HepG2 (cell line): Measurements from ENCODE around the gene MPZ. TPM values are rescaled to one million over a fixed set of nuclear protein-coding genes. Genes with fewer than 3 reads are reported as not detected.
A peak's percentile ranks its signal among the peaks of the same experiment; 100 is the strongest.

Source experiments
- ATAC-seq: fragments of 200-7000 bp; cut with Tn5 transposase; 3 replicates; pipeline ENCODE4 v1.9.1; 2020; ENCODE audit warnings: mild to moderate bottlenecking, moderate library complexity
- BruUV-seq: library from RNA; stranded (reverse); fragments of 400-500 nt; replicated peaks from 2 replicates; lab custom pipeline; 2021; lab: Mats Ljungman, UMichigan
- CTCF ChIA-PET: fragments of 300-600 bp; formaldehyde crosslinking; extraction: SDS; loops from one replicate; lab custom pipeline; 2021; ENCODE audit warnings: low total read pairs, inconsistent platforms, low intra/inter-chr PET ratio; lab: Yijun Ruan, JAX
- POLR2A ChIA-PET: fragments of 350-600 bp; sonication (Branson Sonifier 250); formaldehyde crosslinking; loops from one replicate; lab custom pipeline; 2020; ENCODE audit warnings: antibody characterized with exemption, inconsistent platforms; lab: Yijun Ruan, JAX
- DNase-seq: peaks from one replicate; pipeline ENCODE4 v3.0.0-alpha.2; 2015; ENCODE audit warnings: low spot score
- FAIRE-seq: peaks from 3 replicates; lab custom pipeline; 2011; peaks lifted over from hg19 to GRCh38; lab: Jason Lieb, UNC
- H2AFZ ChIP-seq: one replicate; pipeline ENCODE4 v1.6.1; 2011; ENCODE audit warnings: low read length, inconsistent platforms
- H3K27ac ChIP-seq: fragments of 300-600 bp; 3 replicates; pipeline ENCODE4 v1.8.0; 2011; ENCODE audit warnings: mixed run types, mild to moderate bottlenecking, mixed read lengths, low read length, inconsistent platforms; ENCODE audit not compliant: insufficient read depth; ENCODE audit errors: extremely low read length
- H3K27me3 ChIP-seq, 2 experiments: fragments of 200-600 bp in 1 of 2; 2 replicates in 1 of 2; 3 replicates in 1 of 2; pipeline versions ENCODE4 v1.6.0 to v1.8.0; 2011; ENCODE audit warnings: low read length in 2 of 2, mild to moderate bottlenecking in 2 of 2, moderate library complexity in 2 of 2, inconsistent platforms in 1 of 2; ENCODE audit not compliant: insufficient read depth in 2 of 2, control insufficient read depth in 1 of 2
- H3K36me3 ChIP-seq, 2 experiments: fragments of 200-600 bp in 1 of 2; replicated peaks in 1 of 2; 2 replicates in 1 of 2; 3 replicates in 1 of 2; pipeline versions ENCODE4 v1.5.1 to v1.8.0; 2011; ENCODE audit warnings: low read length in 2 of 2, inconsistent platforms in 1 of 2; ENCODE audit not compliant: insufficient read depth in 2 of 2, control insufficient read depth in 1 of 2
- H3K4me1 ChIP-seq: 2 replicates; pipeline ENCODE4 v1.5.1; 2012; ENCODE audit warnings: low read length, inconsistent platforms; ENCODE audit not compliant: insufficient read depth
- H3K4me2 ChIP-seq: 2 replicates; pipeline ENCODE4 v1.6.0; 2011; ENCODE audit warnings: low read depth, low read length, inconsistent platforms
- H3K4me3 ChIP-seq, 3 experiments: fragments of 200-600 bp in 1 of 3; sonication (generic), shearing (Covaris generic) in 1 of 3; replicated peaks in 1 of 3; 2 replicates each; pipeline ENCODE4 v1.5.1; 2011 to 2016; ENCODE audit warnings: low read length in 3 of 3, inconsistent platforms in 2 of 3, low read depth in 2 of 3, mild to moderate bottlenecking in 2 of 3, control low read depth in 1 of 3, mixed read lengths in 1 of 3; ENCODE audit not compliant: insufficient read depth in 1 of 3
- H3K79me2 ChIP-seq: one replicate; pipeline ENCODE4 v1.6.1; 2011; ENCODE audit warnings: low read length, inconsistent platforms; ENCODE audit not compliant: insufficient read depth
- H3K9ac ChIP-seq: 2 replicates; pipeline ENCODE4 v1.6.0; 2011; ENCODE audit warnings: mild to moderate bottlenecking, low read depth, low read length, inconsistent platforms; ENCODE audit not compliant: insufficient read depth
- H3K9me3 ChIP-seq: 2 replicates; pipeline ENCODE4 v1.5.1; 2012; ENCODE audit warnings: mild to moderate bottlenecking, low read length
- H4K20me1 ChIP-seq: 2 replicates; pipeline ENCODE4 v1.6.0; 2011; ENCODE audit warnings: inconsistent platforms, mild to moderate bottlenecking, low read length, moderate library complexity; ENCODE audit not compliant: insufficient read depth
- ATF7 ChIP-seq, 2 experiments: fragments of 450-650 bp in 1 of 2; sonication (generic) in 1 of 2; formaldehyde crosslinking in 1 of 2; IDR thresholded peaks; 2 replicates each; pipeline versions ENCODE4 v1.4.0 to v1.6.1; 2016 to 2020; ENCODE audit warnings: antibody characterized with exemption in 1 of 2, mild to moderate bottlenecking in 1 of 2, missing genetic modification reagents in 1 of 2
- NR2C2 ChIP-seq: sonication (generic); formaldehyde crosslinking; IDR thresholded peaks from 2 replicates; pipeline ENCODE4 v1.4.0; 2020; ENCODE audit warnings: missing genetic modification reagents, mild to moderate bottlenecking, moderate library complexity, borderline replicate concordance
- ZNF224 ChIP-seq: sonication (generic); formaldehyde crosslinking; IDR thresholded peaks from 2 replicates; pipeline ENCODE4 v1.5.0; 2020; ENCODE audit warnings: mild to moderate bottlenecking, missing genetic modification reagents
- ZNF672 ChIP-seq: sonication (generic); formaldehyde crosslinking; IDR thresholded peaks from 2 replicates; pipeline ENCODE4 v1.8.1; 2022; ENCODE audit warnings: missing genetic modification reagents
- ZNF761 ChIP-seq: sonication (generic); formaldehyde crosslinking; conservative IDR thresholded peaks from 2 replicates; pipeline ENCODE4 v1.4.0; 2020; ENCODE audit warnings: mild to moderate bottlenecking, missing genetic modification reagents
- ZNF878 ChIP-seq: sonication (generic); formaldehyde crosslinking; IDR thresholded peaks from 2 replicates; pipeline ENCODE4 v1.8.1; 2023; ENCODE audit warnings: mild to moderate bottlenecking, missing genetic modification reagents, moderate library complexity
- in situ Hi-C: cut with HindIII; loops from 2 replicates; pipeline ENCODE4 v1.10.0; 2017; ENCODE audit warnings: low pct_unique_long_range_greater_than_20kb; ENCODE audit not compliant: extremely low pct_ligation_motif_present
- intact Hi-C: fragments of 100-400 bp; cut with micrococcal nuclease; formaldehyde crosslinking; loops from one replicate; pipeline ENCODE4 v1.10.0; 2022; ENCODE audit not compliant: unreplicated experiment
- polyA plus RNA-seq, 8 experiments: library from polyadenylated mRNA; depleted of rRNA in 3 of 8; stranded (reverse) in 7 of 8; unstranded in 1 of 8; fragments of >200 nt; fragmentation: Illumina TruSeq in 4 of 8; extraction: Trizol in 4 of 8; gene quantifications; 2 replicates each; pipeline versions ENCODE4 v1.2.1 to v1.2.3, GENCODE V29; 2011 to 2016; ENCODE audit warnings: low read depth in 4 of 8, missing spikeins in 1 of 8, mixed read lengths in 1 of 8; ENCODE audit not compliant: insufficient read depth in 1 of 8
- total RNA-seq, 5 experiments: library from RNA; depleted of rRNA; stranded (reverse); fragments of >200 nt; fragmentation: Illumina TruSeq; extraction: Trizol; gene quantifications; 2 replicates each; pipeline ENCODE4 v1.2.3, GENCODE V29; 2016; ENCODE audit warnings: low read depth in 1 of 5
- TF ChIP-seq, protein P1 (sequence below): sonication (generic); formaldehyde crosslinking; IDR thresholded peaks from 2 replicates; pipeline ENCODE4 v1.4.0; 2020; ENCODE audit warnings: missing genetic modification reagents, borderline replicate concordance
- TF ChIP-seq, protein P2 (sequence below): sonication (generic); formaldehyde crosslinking; conservative IDR thresholded peaks from 2 replicates; pipeline ENCODE4 v1.8.0; 2022; ENCODE audit warnings: mild to moderate bottlenecking, moderate library complexity, missing genetic modification reagents
- TF ChIP-seq, protein P3 (sequence below): IDR thresholded peaks from 2 replicates; pipeline ENCODE4 v1.6.1; 2016

Gene MPZ
- total and polyA plus RNA-seq, 2 of the 13 experiments (the other 11 are each of a cell fraction or from before 2014, with no cell fraction given) = 18.3 to 24.6 TPM

DNA sequence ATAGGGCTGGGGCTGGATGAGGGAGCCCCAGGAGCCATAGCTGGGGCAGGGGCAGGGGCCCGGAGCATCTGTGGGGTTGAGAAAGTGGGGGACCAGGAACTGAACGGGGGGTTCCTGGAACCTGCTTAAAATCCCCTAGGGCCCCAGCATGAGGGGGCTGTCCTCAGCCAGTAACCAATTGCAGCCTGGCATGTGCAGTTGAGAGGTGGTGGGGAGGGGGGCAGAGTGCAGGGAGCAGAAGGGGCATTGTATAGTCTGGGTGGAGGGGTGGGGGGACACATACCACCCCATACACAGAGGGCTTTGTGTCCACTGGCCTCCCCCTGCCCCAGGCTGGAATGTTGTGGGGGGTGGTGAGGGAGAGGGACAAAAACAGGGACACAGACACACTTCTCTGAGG, at the start of gene MPZ (continued):
- TF ChIP-seq, protein P1, sequence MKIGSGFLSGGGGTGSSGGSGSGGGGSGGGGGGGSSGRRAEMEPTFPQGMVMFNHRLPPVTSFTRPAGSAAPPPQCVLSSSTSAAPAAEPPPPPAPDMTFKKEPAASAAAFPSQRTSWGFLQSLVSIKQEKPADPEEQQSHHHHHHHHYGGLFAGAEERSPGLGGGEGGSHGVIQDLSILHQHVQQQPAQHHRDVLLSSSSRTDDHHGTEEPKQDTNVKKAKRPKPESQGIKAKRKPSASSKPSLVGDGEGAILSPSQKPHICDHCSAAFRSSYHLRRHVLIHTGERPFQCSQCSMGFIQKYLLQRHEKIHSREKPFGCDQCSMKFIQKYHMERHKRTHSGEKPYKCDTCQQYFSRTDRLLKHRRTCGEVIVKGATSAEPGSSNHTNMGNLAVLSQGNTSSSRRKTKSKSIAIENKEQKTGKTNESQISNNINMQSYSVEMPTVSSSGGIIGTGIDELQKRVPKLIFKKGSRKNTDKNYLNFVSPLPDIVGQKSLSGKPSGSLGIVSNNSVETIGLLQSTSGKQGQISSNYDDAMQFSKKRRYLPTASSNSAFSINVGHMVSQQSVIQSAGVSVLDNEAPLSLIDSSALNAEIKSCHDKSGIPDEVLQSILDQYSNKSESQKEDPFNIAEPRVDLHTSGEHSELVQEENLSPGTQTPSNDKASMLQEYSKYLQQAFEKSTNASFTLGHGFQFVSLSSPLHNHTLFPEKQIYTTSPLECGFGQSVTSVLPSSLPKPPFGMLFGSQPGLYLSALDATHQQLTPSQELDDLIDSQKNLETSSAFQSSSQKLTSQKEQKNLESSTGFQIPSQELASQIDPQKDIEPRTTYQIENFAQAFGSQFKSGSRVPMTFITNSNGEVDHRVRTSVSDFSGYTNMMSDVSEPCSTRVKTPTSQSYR (CRISPR knock-in tag) = peak; percentile 34; the same call in 1 of the 2 replicates

DNA sequence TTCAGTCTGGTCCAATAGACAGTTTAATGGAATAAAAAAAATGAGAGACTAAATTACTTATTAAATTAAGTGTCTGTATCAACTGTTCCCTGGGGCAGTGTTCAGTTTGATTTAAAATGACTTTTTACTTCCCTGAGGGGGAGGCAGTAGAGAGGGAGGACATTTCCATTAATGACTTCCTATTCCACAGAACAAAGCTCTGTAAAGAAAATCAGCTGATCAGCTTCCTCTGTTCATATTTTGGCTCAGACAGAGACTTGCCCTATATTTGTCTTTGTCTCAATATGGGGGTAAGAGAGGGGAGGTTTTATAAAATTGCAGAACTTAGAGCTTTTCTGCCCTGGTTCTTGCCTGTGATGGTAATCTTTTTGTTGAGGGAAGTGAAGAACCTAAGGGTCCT, 49.5 kb upstream of the MPZ start:
- POLR2A ChIA-PET = no interaction called here
- Histone ChIP-seq H3K9me3 (no peaks in the 10 kb centered on the region), H3K27me3 (no peaks in the 10 kb centered on the region), H3K36me3 (peaks cover 3 to 53% of the 10 kb centered on the region in 2 experiments), H2AFZ (no peak overlapping the region), H3K4me1 (no peaks in the 10 kb centered on the region), H3K9ac (no peak overlapping the region), H4K20me1 (no peaks in the 10 kb centered on the region), H3K79me2 (no peaks in the 10 kb centered on the region), H3K4me2 (no peak overlapping the region), H3K27ac (no peak overlapping the region)
- in situ Hi-C loops (no loop called here), intact Hi-C loops (no loop called here)
- ATAC-seq (no peak), DNase-seq (no peak), FAIRE-seq (no peak)
- BruUV-seq = no TSS peak
- TF ChIP-seq, protein P2, sequence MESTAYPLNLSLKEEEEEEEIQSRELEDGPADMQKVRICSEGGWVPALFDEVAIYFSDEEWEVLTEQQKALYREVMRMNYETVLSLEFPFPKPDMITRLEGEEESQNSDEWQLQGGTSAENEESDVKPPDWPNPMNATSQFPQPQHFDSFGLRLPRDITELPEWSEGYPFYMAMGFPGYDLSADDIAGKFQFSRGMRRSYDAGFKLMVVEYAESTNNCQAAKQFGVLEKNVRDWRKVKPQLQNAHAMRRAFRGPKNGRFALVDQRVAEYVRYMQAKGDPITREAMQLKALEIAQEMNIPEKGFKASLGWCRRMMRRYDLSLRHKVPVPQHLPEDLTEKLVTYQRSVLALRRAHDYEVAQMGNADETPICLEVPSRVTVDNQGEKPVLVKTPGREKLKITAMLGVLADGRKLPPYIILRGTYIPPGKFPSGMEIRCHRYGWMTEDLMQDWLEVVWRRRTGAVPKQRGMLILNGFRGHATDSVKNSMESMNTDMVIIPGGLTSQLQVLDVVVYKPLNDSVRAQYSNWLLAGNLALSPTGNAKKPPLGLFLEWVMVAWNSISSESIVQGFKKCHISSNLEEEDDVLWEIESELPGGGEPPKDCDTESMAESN = no peak
- TF ChIP-seq ZNF672 (CRISPR knock-in tag) (no peak), ZNF761 (CRISPR knock-in tag) (no peak), ZNF878 (CRISPR knock-in tag) (no peak), NR2C2 (CRISPR knock-in tag) (no peak), ZNF224 (CRISPR knock-in tag) (no peak), ATF7 (IDR thresholded peaks at IDR 0.05) (no peak), ATF7 (CRISPR knock-in tag; IDR thresholded peaks at IDR 0.05) (no peak)
- TF ChIP-seq, protein P3, sequence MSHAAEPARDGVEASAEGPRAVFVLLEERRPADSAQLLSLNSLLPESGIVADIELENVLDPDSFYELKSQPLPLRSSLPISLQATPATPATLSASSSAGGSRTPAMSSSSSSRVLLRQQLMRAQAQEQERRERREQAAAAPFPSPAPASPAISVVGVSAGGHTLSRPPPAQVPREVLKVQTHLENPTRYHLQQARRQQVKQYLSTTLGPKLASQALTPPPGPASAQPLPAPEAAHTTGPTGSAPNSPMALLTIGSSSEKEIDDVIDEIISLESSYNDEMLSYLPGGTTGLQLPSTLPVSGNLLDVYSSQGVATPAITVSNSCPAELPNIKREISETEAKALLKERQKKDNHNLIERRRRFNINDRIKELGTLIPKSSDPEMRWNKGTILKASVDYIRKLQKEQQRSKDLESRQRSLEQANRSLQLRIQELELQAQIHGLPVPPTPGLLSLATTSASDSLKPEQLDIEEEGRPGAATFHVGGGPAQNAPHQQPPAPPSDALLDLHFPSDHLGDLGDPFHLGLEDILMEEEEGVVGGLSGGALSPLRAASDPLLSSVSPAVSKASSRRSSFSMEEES (CRISPR knock-in tag) = no peak
- TF ChIP-seq, all 625 proteins: peak for 0
- H3K4me3 ChIP-seq = no peak overlapping the region
- CTCF ChIA-PET = no interaction called here
